NCI-H2029 (cell line): ENCODE results near the gene CCDC18.
"Not testable (repeated sequence)": the region's sequence is repeated elsewhere in the genome, so short reads cannot be mapped to it uniquely, and the experiment has no call there.

ENCODE experiments used
- DNase-seq: peaks from one replicate; lab custom pipeline; 2025; lab: John Stamatoyannopoulos, UW

The CCDC18 gene, protein sequence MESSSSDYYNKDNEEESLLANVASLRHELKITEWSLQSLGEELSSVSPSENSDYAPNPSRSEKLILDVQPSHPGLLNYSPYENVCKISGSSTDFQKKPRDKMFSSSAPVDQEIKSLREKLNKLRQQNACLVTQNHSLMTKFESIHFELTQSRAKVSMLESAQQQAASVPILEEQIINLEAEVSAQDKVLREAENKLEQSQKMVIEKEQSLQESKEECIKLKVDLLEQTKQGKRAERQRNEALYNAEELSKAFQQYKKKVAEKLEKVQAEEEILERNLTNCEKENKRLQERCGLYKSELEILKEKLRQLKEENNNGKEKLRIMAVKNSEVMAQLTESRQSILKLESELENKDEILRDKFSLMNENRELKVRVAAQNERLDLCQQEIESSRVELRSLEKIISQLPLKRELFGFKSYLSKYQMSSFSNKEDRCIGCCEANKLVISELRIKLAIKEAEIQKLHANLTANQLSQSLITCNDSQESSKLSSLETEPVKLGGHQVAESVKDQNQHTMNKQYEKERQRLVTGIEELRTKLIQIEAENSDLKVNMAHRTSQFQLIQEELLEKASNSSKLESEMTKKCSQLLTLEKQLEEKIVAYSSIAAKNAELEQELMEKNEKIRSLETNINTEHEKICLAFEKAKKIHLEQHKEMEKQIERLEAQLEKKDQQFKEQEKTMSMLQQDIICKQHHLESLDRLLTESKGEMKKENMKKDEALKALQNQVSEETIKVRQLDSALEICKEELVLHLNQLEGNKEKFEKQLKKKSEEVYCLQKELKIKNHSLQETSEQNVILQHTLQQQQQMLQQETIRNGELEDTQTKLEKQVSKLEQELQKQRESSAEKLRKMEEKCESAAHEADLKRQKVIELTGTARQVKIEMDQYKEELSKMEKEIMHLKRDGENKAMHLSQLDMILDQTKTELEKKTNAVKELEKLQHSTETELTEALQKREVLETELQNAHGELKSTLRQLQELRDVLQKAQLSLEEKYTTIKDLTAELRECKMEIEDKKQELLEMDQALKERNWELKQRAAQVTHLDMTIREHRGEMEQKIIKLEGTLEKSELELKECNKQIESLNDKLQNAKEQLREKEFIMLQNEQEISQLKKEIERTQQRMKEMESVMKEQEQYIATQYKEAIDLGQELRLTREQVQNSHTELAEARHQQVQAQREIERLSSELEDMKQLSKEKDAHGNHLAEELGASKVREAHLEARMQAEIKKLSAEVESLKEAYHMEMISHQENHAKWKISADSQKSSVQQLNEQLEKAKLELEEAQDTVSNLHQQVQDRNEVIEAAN (N-terminal part only)

DNA sequence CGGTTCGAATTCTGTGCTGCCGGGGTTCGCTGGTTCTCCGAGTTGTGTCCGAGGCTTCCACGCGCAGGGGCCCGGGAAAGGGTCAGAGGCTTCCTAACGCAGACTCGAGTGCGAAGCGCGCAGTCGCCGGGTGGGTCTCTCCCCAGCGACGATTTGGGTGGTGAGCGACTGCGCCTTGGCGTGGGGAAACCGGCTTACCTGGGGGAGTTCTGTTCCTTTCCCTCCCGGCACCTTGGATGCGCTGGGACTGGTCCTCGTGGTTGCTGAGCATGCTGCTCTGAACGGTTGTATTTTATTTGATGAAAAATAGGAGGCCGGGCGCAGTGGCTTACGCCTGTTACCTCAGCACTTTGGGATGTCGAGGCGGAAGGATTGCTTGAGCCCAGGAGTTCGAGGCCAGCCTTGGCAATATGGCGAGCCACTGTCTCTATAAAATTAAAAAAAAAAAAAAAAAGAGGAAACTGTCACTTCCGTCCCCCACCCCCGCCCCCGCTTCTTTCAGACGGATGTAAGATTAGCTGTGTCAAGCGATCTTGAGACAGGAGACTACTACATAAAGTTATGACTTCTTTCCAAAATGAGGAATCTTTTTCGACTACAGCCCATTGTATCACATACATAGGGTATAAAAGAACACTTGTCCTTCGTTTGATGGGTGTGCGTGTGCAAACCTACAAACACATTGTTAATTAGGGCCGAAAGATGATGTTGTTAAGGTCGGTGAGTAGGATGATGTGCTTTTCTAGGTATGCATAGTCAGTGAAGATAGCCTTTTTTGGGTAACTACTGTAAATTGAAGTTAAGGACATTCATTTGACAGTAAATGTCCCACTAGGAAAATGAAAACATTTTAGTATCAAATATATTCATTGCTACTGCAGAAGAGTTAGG is at the start of gene CCDC18:
Gene CCDC18 (plus strand): TSS at position 2 of the 891 bp plus-strand sequence. CDS start 2,638 bp downstream, outside the sequence.
- DNase-seq: peak; percentile 30

DNA sequence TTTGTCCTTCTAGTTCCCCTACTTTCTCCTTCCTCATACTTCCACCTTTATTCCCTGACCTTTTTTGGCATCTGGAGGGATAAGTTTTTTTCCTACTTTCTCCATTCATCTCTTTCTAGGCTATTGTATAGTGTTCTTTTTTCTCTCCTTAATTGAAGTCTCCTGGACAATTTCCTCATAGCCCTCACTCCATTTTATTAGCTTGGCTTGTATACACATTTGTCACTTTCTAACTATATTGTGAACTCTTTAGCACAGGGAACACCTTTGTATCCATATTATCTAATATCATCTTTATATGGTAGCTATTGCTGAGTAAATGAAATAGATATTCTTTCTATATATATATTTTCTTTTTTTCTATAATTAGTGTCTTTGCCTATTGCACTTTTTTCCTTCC is 47.9 kb upstream of the CCDC18 start:
- DNase-seq: no peak

DNA sequence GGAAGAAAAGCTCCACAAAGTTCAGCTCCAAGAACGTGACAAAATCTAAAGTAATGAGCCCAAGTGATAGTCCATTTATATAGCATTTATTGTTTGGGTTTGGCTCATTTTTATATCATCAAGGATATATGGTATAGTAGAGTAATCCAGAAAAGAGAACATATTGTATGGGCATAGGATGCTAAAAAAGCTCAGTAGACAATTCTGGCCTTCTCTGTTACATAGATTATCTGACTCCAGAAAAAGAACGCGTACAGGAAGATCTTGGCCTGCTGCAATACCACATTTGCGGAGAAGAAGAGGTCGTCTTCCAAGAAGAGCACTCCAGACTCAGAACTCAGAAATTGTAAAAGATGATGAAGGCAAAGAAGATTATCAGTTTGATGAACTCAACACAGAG is 44.1 kb upstream of the CCDC18 start:
- no peak for DNase-seq

DNA sequence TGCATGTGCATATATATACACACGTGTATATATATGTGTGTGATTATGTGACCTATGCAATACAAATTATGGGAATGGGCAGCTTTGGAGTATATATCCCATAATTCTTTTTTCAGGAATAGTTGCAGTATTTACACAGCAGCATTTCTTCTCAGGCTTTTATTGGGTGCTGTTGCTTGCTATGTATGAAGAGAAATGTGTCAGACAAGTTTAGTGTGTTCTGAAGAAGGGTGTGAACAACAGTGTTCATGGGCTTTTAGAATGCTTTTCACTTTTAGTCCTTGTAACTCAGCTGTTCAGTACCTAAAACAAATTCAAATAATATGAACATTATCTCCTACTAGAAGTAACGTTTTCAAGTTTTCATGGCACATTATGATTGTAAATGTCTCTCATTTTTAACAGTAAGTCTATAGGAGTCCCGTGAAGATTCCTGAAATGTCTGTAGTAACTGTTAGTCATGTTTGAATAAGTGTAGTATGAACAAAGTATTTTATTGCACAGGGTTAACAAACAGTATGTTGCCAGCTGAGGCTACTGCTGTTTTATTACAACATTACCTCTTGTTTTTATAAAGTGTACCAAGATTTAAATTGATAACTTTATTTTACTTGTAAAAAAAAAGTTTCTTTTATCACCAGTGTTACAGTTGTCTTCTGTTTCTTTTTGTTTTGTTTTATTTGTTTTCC is 42.8 kb upstream of the CCDC18 start:
- no peak for DNase-seq

DNA sequence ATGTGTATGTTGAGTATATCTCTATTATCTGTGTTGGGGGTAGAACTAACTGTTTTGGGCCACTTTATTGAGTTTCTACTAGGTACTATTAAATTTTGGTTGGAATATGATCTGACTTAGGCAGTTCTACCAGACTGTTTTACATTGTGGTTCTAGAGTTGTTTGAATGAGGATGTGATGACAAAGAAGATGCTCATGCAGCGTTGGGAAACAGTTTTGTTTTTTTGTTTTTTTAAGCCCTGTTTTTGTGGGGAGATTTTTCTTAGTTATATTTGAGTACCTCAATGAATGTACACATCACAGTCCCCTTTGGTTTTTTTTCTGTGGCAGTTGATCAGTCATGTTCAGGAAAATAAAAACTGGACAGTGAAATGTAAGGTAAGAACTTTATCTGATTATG is 40.4 kb upstream of the CCDC18 start:
- no peak for DNase-seq

DNA sequence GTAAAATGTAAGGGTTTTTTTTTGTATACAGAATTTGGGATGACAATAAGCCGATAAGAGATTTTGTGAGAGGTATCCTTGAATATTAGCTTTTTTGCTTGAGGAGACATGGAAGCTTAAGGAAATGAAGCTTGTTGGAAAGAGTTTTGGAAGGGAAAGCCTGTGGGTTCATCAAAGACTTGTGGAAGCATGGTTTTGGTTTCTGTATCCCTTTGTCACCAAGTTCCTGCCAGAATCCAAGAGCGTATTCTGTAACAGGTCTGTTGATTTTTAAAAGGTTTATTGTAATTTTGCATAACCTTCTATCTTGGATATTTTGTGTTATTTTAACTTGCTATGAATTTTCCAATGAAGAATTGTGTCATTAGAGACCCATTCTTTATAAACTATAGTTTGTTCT is 38.4 kb upstream of the CCDC18 start:
- no peak for DNase-seq

DNA sequence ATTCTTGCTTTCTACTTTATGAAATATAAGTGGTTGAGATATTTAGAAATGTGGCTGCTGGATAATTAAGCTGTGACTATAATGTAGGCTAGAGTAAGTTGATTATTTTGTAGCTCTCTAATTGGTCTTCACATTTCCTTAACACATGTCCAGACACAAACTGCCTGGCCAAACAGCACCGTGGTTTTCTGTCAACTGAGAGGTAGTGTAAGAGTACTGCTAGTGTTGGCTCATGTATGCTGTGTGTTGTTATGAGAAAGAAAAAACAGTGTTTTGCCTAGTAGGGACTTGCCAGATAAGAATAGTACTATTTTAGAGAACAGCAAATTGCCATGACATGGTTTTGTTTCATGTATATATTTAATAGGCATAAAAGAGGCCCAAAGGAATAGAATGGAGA is 37.4 kb upstream of the CCDC18 start:
- DNase-seq: no peak

DNA sequence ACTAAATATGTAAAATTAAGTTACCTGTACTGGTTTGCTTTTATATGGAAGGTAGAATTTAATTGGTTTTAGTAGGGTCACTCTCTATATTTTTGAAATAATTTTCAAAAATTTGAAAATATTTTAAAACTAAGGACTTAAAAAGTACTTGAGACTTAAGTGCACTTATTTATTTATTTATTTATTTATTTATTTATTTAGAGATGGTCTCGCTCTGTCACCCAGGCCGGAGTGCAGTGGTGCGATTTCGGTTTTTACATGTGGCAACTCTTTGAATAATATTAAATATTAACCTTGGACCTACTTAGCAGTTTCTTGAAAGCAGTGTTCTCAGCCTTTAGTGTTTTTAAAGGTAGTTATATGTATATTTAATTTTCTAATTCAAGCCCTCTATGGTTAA is 36.8 kb upstream of the CCDC18 start:
- no peak for DNase-seq

DNA sequence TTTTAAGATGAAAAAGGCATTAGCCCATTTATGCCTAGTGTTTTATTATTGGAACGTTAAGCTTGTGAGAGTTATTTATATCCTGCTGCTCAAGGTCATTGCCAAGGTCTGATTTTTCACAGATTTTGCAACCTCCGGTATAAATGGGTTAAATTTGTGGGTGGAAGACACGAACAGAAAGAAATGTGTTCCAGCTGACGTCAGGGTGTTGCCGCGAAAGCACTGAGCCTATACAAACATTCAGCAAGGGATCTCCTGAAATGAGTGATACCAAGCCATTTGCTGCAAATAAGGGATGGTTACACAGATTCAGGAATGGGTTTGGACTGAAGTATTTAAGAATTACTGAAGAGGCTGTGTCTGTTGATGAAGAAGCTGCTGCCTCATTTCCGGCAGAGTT is 32.5 kb upstream of the CCDC18 start:
- DNase-seq: no peak

DNA sequence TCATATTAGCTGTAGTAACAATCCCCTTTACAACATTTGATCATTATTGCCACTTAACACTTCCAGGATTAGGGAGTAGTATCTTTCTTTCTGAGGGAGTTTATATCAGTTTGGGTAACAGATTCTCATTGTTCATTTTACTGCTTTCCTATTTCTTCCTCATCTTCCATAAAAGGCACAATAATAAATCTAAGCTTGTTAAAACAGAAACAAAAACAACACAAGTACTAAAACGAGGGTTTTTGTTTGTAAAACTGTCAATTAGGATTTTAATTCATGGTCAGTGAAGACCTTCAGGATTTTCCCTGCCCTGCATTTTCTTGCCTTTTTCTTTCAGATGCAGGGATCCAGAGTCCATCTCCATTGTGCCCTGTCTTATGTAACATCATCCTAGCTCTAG is 29.8 kb upstream of the CCDC18 start:
- no peak for DNase-seq

DNA sequence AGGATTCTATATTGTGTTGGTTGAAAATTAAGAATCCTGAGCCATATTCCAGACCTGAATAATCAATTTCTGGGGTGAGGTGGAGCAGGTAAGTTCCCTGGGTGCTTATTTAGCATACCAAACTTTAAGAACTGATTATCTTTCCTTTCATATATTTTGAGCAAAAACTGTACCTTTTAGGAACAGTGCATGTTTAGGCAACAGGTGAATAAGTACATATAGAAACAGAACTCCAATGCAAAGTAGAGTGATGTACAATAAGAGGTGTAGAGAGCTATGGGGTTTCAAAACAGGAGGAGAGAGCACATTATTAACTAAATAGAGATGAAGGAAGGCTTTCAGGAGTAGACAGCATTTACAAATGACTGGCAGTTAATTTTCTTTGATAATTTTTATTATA is 29.1 kb upstream of the CCDC18 start:
- no peak for DNase-seq

DNA sequence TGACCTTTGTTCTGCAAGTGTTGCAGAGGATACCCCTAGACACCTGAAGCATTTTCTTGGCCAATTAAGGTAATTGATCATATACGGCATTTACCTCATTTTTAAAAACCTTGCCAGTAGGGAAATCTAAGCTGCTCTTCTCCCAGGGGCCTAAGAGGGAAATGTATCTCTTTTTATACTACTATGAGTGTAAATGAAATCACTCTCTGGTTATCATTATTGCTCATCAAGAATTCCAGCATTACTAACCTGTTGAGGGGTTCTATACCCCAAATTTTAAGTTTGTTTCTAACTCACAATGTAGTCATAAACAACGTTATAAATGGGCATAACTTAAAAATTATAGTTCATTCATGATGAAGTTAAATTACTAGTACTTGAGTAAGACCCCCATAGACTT is 27.7 kb upstream of the CCDC18 start:
- DNase-seq: no peak

DNA sequence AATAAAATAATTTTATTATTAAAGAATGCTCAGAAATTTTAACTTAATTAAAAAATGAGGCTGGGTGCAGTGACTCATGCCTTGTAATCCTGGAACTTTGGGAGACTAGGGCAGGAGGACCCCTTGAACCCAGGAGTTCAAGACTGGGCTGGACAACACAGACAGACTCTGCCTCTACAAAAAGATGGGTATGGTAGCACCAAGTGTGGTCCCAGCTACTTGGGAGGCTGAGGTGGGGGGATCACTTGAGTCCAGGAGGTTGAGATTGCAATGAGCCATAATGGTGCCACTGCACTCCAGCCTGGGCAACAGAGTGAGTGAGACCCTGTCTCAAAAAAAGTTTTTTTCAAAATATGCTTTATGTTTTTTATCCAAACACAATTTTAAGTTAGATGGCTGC is 25.6 kb upstream of the CCDC18 start:
- no peak for DNase-seq

DNA sequence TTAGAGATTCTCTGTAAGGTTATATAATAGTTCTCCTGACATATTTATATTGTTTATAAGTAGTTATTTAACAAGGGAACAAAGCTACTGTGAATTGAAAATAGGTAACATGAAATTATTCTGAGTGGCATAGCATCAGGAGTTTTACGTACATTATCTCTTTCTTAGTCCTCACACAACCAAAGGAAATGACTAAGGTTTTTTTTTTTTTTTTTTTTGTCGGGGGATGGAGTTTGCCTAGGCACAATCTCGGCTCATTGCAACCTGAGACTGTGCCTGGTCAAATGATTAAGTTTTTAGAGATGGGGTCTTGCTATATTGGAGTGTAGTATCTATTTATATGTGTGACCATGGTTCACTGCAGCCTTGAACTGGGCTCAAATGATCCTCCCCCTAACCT is 25.2 kb upstream of the CCDC18 start:
- no peak for DNase-seq

DNA sequence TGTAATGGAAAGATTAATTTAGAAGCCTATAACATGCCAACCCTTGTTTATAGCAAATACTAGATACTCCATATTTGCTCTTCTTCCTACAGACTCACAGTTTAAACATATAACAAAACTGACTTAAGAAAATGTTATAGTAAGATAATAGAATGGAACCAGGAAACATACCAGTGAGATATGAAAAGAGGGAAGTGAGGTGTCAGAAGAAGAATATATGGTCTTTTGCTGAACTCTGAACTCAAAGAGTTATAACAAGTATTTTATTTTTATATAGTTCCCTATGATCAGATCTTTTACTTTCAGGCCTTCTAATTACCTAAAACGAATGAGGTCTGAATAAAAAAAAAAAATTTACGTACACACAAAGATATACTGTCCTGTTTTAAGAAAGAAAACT is 21.2 kb upstream of the CCDC18 start:
- no peak for DNase-seq

DNA sequence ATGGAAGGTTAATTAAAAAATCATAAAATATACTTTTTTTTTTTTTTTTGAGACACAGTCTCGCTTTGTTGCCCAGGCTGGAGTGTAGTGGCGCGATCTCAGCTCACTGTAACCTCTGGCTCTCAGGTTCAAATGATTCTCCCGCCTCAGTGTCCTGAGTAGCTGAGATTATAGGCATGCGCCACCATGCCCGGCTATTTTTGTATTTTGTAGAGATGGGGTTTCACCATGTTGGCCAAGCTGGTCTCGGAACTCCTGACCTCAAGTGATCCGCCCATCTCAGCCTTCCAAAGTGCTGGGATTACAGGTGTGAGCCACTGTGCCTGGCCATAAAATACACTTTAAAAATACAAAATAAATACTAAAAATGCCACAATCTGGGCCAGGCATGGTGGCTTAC is 17.2 kb upstream of the CCDC18 start:
- DNase-seq: not testable (repeated sequence)

DNA sequence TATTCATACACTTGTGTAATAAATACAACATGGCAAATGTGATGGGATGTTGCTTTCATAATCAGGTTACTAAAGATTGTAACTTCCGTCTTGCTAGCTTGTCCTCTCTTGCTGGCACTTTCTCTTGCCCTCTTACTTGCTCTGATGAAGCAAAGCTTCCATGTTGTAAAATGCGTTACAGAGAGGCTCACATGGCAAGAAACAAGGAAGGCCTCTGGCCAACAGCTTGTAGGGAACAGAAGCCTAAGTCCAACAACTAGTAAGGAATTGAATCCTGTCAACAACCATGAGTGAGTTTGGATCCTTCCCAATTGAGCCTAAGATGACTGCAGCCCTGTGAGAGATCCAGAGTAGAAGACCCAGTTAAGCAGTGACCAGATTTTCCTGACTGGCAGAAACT is 15.7 kb upstream of the CCDC18 start:
- no peak for DNase-seq

DNA sequence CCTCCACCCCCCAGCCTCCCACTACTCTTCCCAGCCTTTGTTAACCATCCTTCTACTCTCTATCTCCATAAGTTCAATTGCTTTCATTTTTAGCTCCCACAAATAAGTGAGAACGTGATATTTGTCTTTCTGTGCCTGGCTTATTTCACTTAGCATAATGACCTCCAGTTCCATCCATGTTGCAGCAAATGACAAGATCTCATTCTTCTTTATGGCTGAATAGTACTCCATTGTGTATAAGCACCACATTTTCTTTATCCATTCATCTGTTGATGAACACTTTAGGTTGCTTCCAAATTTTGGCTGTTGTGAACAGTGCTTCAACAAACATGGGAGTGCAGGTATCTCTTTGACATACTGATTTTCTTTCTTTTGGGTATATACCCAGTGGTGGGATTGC is 14.6 kb upstream of the CCDC18 start:
- not testable (repeated sequence) for DNase-seq

DNA sequence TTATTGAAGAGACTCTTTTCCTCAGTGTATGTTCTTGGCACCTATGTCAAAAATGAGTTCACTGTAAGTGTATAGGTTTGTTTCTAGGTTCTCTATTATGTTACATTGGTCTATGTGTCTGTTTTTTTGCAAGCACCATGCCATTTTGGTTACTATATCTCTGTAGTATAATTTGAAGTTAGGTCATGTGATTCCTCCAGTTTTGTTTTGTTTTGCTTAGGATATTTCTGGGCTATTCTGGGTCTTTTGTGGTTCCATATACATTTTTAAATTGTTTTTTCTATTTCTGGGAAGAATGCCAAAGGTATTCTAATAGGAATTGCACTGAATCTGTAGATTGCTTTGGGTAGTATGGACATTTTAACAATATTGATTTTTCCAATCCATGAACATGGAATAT is 13.5 kb upstream of the CCDC18 start:
- no peak for DNase-seq

DNA sequence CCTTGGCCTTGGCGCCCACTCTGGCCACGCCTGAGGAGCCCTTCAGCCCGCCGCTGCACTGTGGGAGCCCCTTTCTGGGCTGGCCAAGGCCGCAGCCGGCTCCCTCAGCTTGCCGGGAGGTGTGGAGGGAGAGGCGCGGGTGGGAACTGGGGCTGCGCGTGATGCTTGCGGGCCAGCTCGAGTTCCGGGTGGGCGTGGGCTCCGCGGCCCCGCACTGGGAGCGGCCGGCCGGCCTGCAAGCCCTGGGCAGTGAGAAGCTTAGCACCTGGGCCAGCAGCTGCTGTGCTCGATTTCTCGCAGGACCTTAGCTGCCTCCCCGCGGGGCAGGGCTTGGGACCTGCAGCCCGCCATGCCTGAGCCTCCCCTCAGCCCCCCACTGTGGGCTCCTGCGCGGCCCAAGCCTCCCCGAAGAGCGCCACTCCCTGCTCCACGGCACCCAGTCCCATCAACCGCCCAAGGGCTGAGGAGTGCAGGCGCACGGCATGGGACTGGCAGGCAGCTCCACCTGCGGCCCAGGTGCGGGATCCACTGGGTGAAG is 10.3 kb upstream of the CCDC18 start:
- not testable (repeated sequence) for DNase-seq
